H1 (cell line): ENCODE data around the gene A2ML1. TPM values are rescaled to one million over a fixed set of nuclear protein-coding genes. Genes with fewer than 3 reads are reported as not detected.
"Not testable (repeated sequence)": the region's sequence is repeated elsewhere in the genome, so short reads cannot be mapped to it uniquely, and the experiment has no call there.

ENCODE experiments used
- CTCF ChIA-PET: fragments of 300-600 bp; sonication (Branson Sonifier 250); formaldehyde crosslinking; loops from one replicate; lab custom pipeline; 2021; ENCODE audit not compliant: partially characterized antibody; lab: Charles Lee
- POLR2A ChIA-PET: fragments of 300-600 bp; sonication (Branson Sonifier 250); formaldehyde crosslinking; loops from one replicate; lab custom pipeline; 2021; ENCODE audit warnings: inconsistent platforms; ENCODE audit not compliant: partially characterized antibody; lab: Charles Lee
- DNase-seq, 2 experiments: peaks; one replicate each; pipeline versions ENCODE4 v3.0.0 to v3.0.0-alpha.2; 2010 to 2022; ENCODE audit warnings: low spot score in 2 of 2, low read depth in 1 of 2, mixed read lengths in 1 of 2
- FAIRE-seq: peaks from 2 replicates; lab custom pipeline; 2011; peaks lifted over from hg19 to GRCh38; lab: Jason Lieb, UNC
- H2AFZ ChIP-seq: 2 replicates; pipeline ENCODE4 v1.8.1; 2012; ENCODE audit warnings: low read length, inconsistent platforms
- H2AK5ac ChIP-seq: 2 replicates; pipeline ENCODE4 v1.6.1; 2013; ENCODE audit warnings: low read depth, low read length
- H2BK120ac ChIP-seq: replicated peaks from 2 replicates; pipeline ENCODE3; 2013; ENCODE audit warnings: low read depth, low read length, inconsistent platforms
- H2BK12ac ChIP-seq: 2 replicates; pipeline ENCODE4 v1.6.1; 2013; ENCODE audit warnings: low read depth, low read length
- H2BK15ac ChIP-seq: 2 replicates; pipeline ENCODE4 v1.6.1; 2013; ENCODE audit warnings: low read length
- H2BK20ac ChIP-seq: 2 replicates; pipeline ENCODE4 v1.6.1; 2013; ENCODE audit warnings: low read length
- H2BK5ac ChIP-seq: 2 replicates; pipeline ENCODE4 v1.6.1; 2013; ENCODE audit warnings: low read depth, low read length
- H3K14ac ChIP-seq: 2 replicates; pipeline ENCODE4 v1.6.1; 2013; ENCODE audit warnings: inconsistent platforms; ENCODE audit not compliant: insufficient read length
- H3K18ac ChIP-seq: 2 replicates; pipeline ENCODE4 v1.6.1; 2013; ENCODE audit warnings: low read length; ENCODE audit errors: extremely low read depth
- H3K23ac ChIP-seq: 2 replicates; pipeline ENCODE4 v1.6.1; 2013; ENCODE audit warnings: inconsistent platforms; ENCODE audit not compliant: insufficient read length
- H3K23me2 ChIP-seq: 2 replicates; pipeline ENCODE4 v1.6.1; 2013; ENCODE audit warnings: low read depth, low read length
- H3K27ac ChIP-seq: 2 replicates; pipeline ENCODE4 v1.6.1; 2011; ENCODE audit warnings: low read depth, low read length, inconsistent platforms
- H3K27me3 ChIP-seq, 4 experiments: replicated peaks in 1 of 4; 1 replicate in 1 of 4; 2 replicates in 3 of 4; pipeline versions ENCODE4 v1.6.1 to v1.8.1; 2011 to 2013; ENCODE audit warnings: low read length in 3 of 4, mild to moderate bottlenecking in 3 of 4, inconsistent platforms in 2 of 4, mixed read lengths in 2 of 4, moderate library complexity in 1 of 4; ENCODE audit not compliant: control insufficient read depth in 3 of 4, insufficient read depth in 3 of 4; ENCODE audit errors: extremely low read depth in 1 of 4
- H3K36me3 ChIP-seq, 4 experiments: 2 replicates each; pipeline versions ENCODE4 v1.6.1 to v1.8.1; 2011 to 2013; ENCODE audit warnings: mild to moderate bottlenecking in 4 of 4, low read length in 3 of 4, moderate library complexity in 2 of 4, control low read depth in 1 of 4, inconsistent platforms in 1 of 4; ENCODE audit not compliant: insufficient read depth in 4 of 4, control insufficient read depth in 2 of 4
- H3K4ac ChIP-seq: replicated peaks from 2 replicates; pipeline ENCODE3; 2013; ENCODE audit warnings: low read length, low read depth, mixed read lengths, inconsistent platforms; ENCODE audit not compliant: insufficient read length
- H3K4me1 ChIP-seq, 4 experiments: replicated peaks in 1 of 4; 1 replicate in 1 of 4; 2 replicates in 3 of 4; pipeline versions ENCODE4 v1.6.1 to v1.8.1; 2011 to 2013; ENCODE audit warnings: low read length in 3 of 4, inconsistent platforms in 2 of 4, mixed read lengths in 1 of 4; ENCODE audit not compliant: insufficient read depth in 4 of 4, control insufficient read depth in 3 of 4
- H3K4me2 ChIP-seq, 2 experiments: 2 replicates each; pipeline versions ENCODE4 v1.6.1 to v1.8.1; 2011 to 2013; ENCODE audit warnings: low read depth in 2 of 2, low read length in 2 of 2, control low read depth in 1 of 2, inconsistent platforms in 1 of 2, mild to moderate bottlenecking in 1 of 2; ENCODE audit not compliant: insufficient read depth in 1 of 2
- H3K4me3 ChIP-seq, 4 experiments: fragments of 200-600, 300-600 bp in 1 of 4; sonication (generic), shearing (Covaris generic), sonication (Bioruptor Twin) in 1 of 4; 2 replicates each; pipeline versions ENCODE4 v1.5.1 to v1.8.1; 2011 to 2016; ENCODE audit warnings: low read length in 4 of 4, low read depth in 3 of 4, control low read depth in 2 of 4, inconsistent platforms in 2 of 4, mild to moderate bottlenecking in 2 of 4, mixed read lengths in 1 of 4, moderate library complexity in 1 of 4; ENCODE audit not compliant: insufficient read depth in 2 of 4; ENCODE audit errors: extremely low read depth in 1 of 4
- H3K56ac ChIP-seq: replicated peaks from 2 replicates; pipeline ENCODE3; 2013; ENCODE audit warnings: low read depth, mild to moderate bottlenecking, mixed read lengths, low read length, inconsistent platforms; ENCODE audit not compliant: insufficient read length
- H3K79me1 ChIP-seq: 2 replicates; pipeline ENCODE4 v1.6.1; 2013; ENCODE audit warnings: low read depth, low read length, control low read depth
- H3K79me2 ChIP-seq, 2 experiments: 2 replicates each; pipeline versions ENCODE4 v1.6.1 to v1.8.1; 2012 to 2013; ENCODE audit warnings: low read length in 2 of 2, mild to moderate bottlenecking in 2 of 2, inconsistent platforms in 1 of 2; ENCODE audit not compliant: insufficient read depth in 2 of 2, control insufficient read depth in 1 of 2
- H3K9ac ChIP-seq, 4 experiments: replicated peaks in 1 of 4; 1 replicate in 1 of 4; 2 replicates in 3 of 4; pipeline versions ENCODE4 v1.6.1 to v1.8.1; 2011 to 2013; ENCODE audit warnings: low read depth in 3 of 4, low read length in 3 of 4, control low read depth in 2 of 4, mild to moderate bottlenecking in 2 of 4, moderate library complexity in 2 of 4, inconsistent platforms in 1 of 4; ENCODE audit errors: extremely low read depth in 1 of 4
- H3K9me3 ChIP-seq, 2 experiments: 2 replicates each; pipeline versions ENCODE4 v1.6.1 to v1.8.1; 2012 to 2013; ENCODE audit warnings: mild to moderate bottlenecking in 2 of 2, moderate library complexity in 2 of 2, control low read depth in 1 of 2, inconsistent platforms in 1 of 2, low read depth in 1 of 2, low read length in 1 of 2, mixed read lengths in 1 of 2; ENCODE audit not compliant: insufficient read depth in 2 of 2
- H4K20me1 ChIP-seq, 2 experiments: replicated peaks in 1 of 2; 2 replicates each; pipeline versions ENCODE3 to v1.8.1; 2011 to 2013; ENCODE audit warnings: inconsistent platforms in 2 of 2, low read length in 2 of 2, mild to moderate bottlenecking in 1 of 2; ENCODE audit not compliant: insufficient read depth in 2 of 2, control insufficient read depth in 1 of 2
- H4K5ac ChIP-seq: 2 replicates; pipeline ENCODE4 v1.6.1; 2013; ENCODE audit warnings: low read length, low read depth, mixed read lengths, inconsistent platforms; ENCODE audit not compliant: insufficient read length
- H4K8ac ChIP-seq: 2 replicates; pipeline ENCODE4 v1.8.0; 2013; ENCODE audit warnings: mild to moderate bottlenecking, moderate library complexity, low read length, inconsistent platforms; ENCODE audit not compliant: insufficient read depth; ENCODE audit errors: extremely low read depth
- H4K91ac ChIP-seq: replicated peaks from 2 replicates; pipeline ENCODE3; 2013; ENCODE audit warnings: low read length, mixed read lengths, inconsistent platforms; ENCODE audit not compliant: insufficient read length
- WGBS, 2 experiments: shearing (Covaris generic) in 1 of 2; methylation state at CpG; one replicate each; pipeline versions ENCODE4 v1.1.6 to v1.1.7; 2013 to 2015; ENCODE audit warnings: low lambda C conversion rate in 2 of 2, mixed read lengths in 2 of 2, inconsistent platforms in 1 of 2, low coverage in 1 of 2, missing lambda C conversion rate in 1 of 2; ENCODE audit not compliant: insufficient replicate concordance in 2 of 2, insufficient coverage in 1 of 2, insufficient read length in 1 of 2; ENCODE audit errors: extremely low coverage in 1 of 2, missing lambda C conversion rate in 1 of 2; 5-methylcytosine and 5-hydroxymethylcytosine counted together
- polyA plus RNA-seq, 7 experiments: library from polyadenylated mRNA; depleted of rRNA in 3 of 7; stranded (reverse) in 5 of 7; unstranded in 2 of 7; fragments of >200 nt in 5 of 7; fragments of 200-250 nt in 2 of 7; gene quantifications; 1 replicate in 5 of 7; 2 replicates in 1 of 7; 4 replicates in 1 of 7; pipeline versions ENCODE4 v1.2.1 to v1.2.3, GENCODE V29; 2011 to 2013; ENCODE audit warnings: missing spikeins in 2 of 7, mixed read lengths in 2 of 7
- total RNA-seq: library from RNA; stranded (reverse); fragmentation: NEBNext Ultra II Directional; extraction: Animal tissue kit (Norgen Biotek cat#: 25700); gene quantifications from 2 replicates; pipeline ENCODE4 v1.2.1, GENCODE V29; 2021

Gene A2ML1
- total and polyA plus RNA-seq, 2 of the 8 experiments (the other 6 are each of a cell fraction or from before 2014, with no cell fraction given) = 10.2 to 10.3 TPM

- H3K4me1 ChIP-seq, H2AFZ ChIP-seq, H2BK120ac ChIP-seq, H2BK5ac ChIP-seq, FAIRE-seq, H4K91ac ChIP-seq, H4K5ac ChIP-seq, H3K9me3 ChIP-seq, H3K27me3 ChIP-seq, H3K18ac ChIP-seq, H4K20me1 ChIP-seq, H2BK15ac ChIP-seq, H3K4me2 ChIP-seq, H2BK12ac ChIP-seq, H3K79me1 ChIP-seq, H3K4me3 ChIP-seq, DNase-seq, H2AK5ac ChIP-seq, H2BK20ac ChIP-seq, H3K14ac ChIP-seq, H3K23me2 ChIP-seq, H3K23ac ChIP-seq, H3K36me3 ChIP-seq, H3K9ac ChIP-seq, H3K79me2 ChIP-seq, H3K4ac ChIP-seq, H4K8ac ChIP-seq, POLR2A ChIA-PET, H3K27ac ChIP-seq, CTCF ChIA-PET, H3K56ac ChIP-seq: not testable (repeated sequence)
- 97% methylated on average over 2 of the region's 3 CpGs; no CpG with 5 or more reads in 1 of the 2 experiments for WGBS, 2 experiments
Observed at GRCh38 chr12:8801213-8801612, 21.2 kb upstream of the A2ML1 start.

GRCh38 chr12:8804833-8805232 lies 17.6 kb upstream of the A2ML1 start:
- CTCF ChIA-PET = interaction anchor here (1.6 kb wide), 1 partner anchor 56 kb away, joined by 4 read pairs; no protein-coding TSS in a partner anchor

More at GRCh38 chr12:8804833-8805232, 17.6 kb upstream of the A2ML1 start:
- not testable (repeated sequence) for H4K20me1 ChIP-seq, H2BK5ac ChIP-seq, H2BK12ac ChIP-seq, H3K14ac ChIP-seq, H3K23me2 ChIP-seq, H2BK20ac ChIP-seq, H3K79me1 ChIP-seq, H3K4ac ChIP-seq, H3K23ac ChIP-seq, H4K91ac ChIP-seq, H3K4me3 ChIP-seq, H3K9ac ChIP-seq, H2AK5ac ChIP-seq, H4K5ac ChIP-seq, H3K18ac ChIP-seq, H3K9me3 ChIP-seq, H3K27ac ChIP-seq, H4K8ac ChIP-seq, FAIRE-seq, H3K4me1 ChIP-seq, H3K79me2 ChIP-seq, H2BK15ac ChIP-seq, H3K36me3 ChIP-seq, H3K56ac ChIP-seq, H3K27me3 ChIP-seq, H2AFZ ChIP-seq, H2BK120ac ChIP-seq
- 77% methylated on average over 3 of the region's 3 CpGs; no CpG with 5 or more reads in 1 of the 2 experiments for WGBS, 2 experiments
- POLR2A ChIA-PET = interaction anchor here (0.6 kb wide), 1 partner anchor 24 kb away, joined by 3 read pairs; no protein-coding TSS in a partner anchor
- peak in 1 of 2 experiments; percentile 45 for DNase-seq
- H3K4me2 ChIP-seq = peak overlapping the region in 1 of 2 experiments; percentile 50; a peak in 1 of 4 replicates
